CD4-positive, alpha-beta T cell treated with Interleukin-15 for 4 hours (primary cell): Measurements from ENCODE around the gene PLA2G6.
"Not testable (repeated sequence)": the region's sequence is repeated elsewhere in the genome, so short reads cannot be mapped to it uniquely, and the experiment has no call there.

Source experiments
- DNase-seq: peaks from one replicate; pipeline ENCODE4 v3.0.0-alpha.2; 2020; ENCODE audit warnings: low spot score

Gene PLA2G6

GRCh38 chr22:38085501-38085900 lies 96.1 kb downstream of the PLA2G6 start:
- no peak for DNase-seq

- DNase-seq, result no peak
Observed at GRCh38 chr22:38085056-38085455, 96.6 kb downstream of the PLA2G6 start.

- no peak for DNase-seq
Observed at GRCh38 chr22:38083931-38084631, 97.5 kb downstream of the PLA2G6 start, which contains the start of gene SLC16A8. Gene SLC16A8, minus strand, starts transcription at chr22:38084184. Its CDS starts 1,311 bp downstream, at chr22:38082873.

GRCh38 chr22:38082986-38083710 lies 98.5 kb downstream of the PLA2G6 start:
- no peak for DNase-seq

- no peak for DNase-seq
Observed at GRCh38 chr22:38081941-38082828, 99.4 kb downstream of the PLA2G6 start.

- DNase-seq, result no peak
Observed at GRCh38 chr22:38081636-38081940, 100.0 kb downstream of the PLA2G6 start.

- no peak for DNase-seq
Observed at GRCh38 chr22:38080850-38081635, 100.6 kb downstream of the PLA2G6 start.

GRCh38 chr22:38080474-38080849 lies 101.2 kb downstream of the PLA2G6 start:
- no peak for DNase-seq

GRCh38 chr22:38079804-38080203 lies 101.8 kb downstream of the PLA2G6 start:
- DNase-seq, result no peak

GRCh38 chr22:38079208-38079607 lies 102.4 kb downstream of the PLA2G6 start:
- DNase-seq, result not testable (repeated sequence)

- DNase-seq, result no peak
Observed at GRCh38 chr22:38078046-38078840, 103.4 kb downstream of the PLA2G6 start.

- no peak for DNase-seq
Observed at GRCh38 chr22:38077595-38077994, 104.0 kb downstream of the PLA2G6 start.

- no peak for DNase-seq
Observed at GRCh38 chr22:38077096-38077495, 104.5 kb downstream of the PLA2G6 start.

- no peak for DNase-seq
Observed at GRCh38 chr22:38075961-38076360, 105.7 kb downstream of the PLA2G6 start.

- no peak for DNase-seq
Observed at GRCh38 chr22:38075105-38075825, 106.4 kb downstream of the PLA2G6 start.

GRCh38 chr22:38074181-38075104 lies 107.2 kb downstream of the PLA2G6 start:
- DNase-seq, result no peak

- no peak for DNase-seq
Observed at GRCh38 chr22:38073150-38074130, 108.2 kb downstream of the PLA2G6 start.
